DND-41 (cell line): ENCODE measurements around the gene SLC25A26.
"Not testable (repeated sequence)": the region's sequence is repeated elsewhere in the genome, so short reads cannot be mapped to it uniquely, and the experiment has no call there.

ENCODE experiments used
- ATAC-seq: fragments of 200-7000 bp; cut with Tn5 transposase; 3 replicates; pipeline ENCODE4 v1.9.1; 2021; ENCODE audit warnings: low read depth; ENCODE audit not compliant: insufficient read depth
- DNase-seq: peaks from one replicate; pipeline ENCODE4 v3.0.0-alpha.2; 2020
- H2AFZ ChIP-seq: 2 replicates; pipeline ENCODE4 v1.6.0; 2012; ENCODE audit warnings: low read depth, low read length
- H3K27ac ChIP-seq: 2 replicates; pipeline ENCODE4 v1.5.1; 2012; ENCODE audit warnings: low read length, inconsistent platforms
- H3K27me3 ChIP-seq: fragments of 200-600 bp; sonication (generic); 2 replicates; pipeline ENCODE4 v1.6.0; 2012; ENCODE audit warnings: low read length, mild to moderate bottlenecking, inconsistent platforms; ENCODE audit not compliant: insufficient read depth, poor library complexity
- H3K36me3 ChIP-seq: 2 replicates; pipeline ENCODE4 v1.5.1; 2012; ENCODE audit warnings: low read length, inconsistent platforms; ENCODE audit not compliant: insufficient read depth
- H3K4me1 ChIP-seq: 2 replicates; pipeline ENCODE4 v1.5.1; 2012; ENCODE audit warnings: mild to moderate bottlenecking, low read length; ENCODE audit not compliant: insufficient read depth
- H3K4me2 ChIP-seq: 2 replicates; pipeline ENCODE4 v1.6.0; 2012; ENCODE audit warnings: mild to moderate bottlenecking, moderate library complexity, low read length, inconsistent platforms; ENCODE audit not compliant: insufficient read depth
- H3K4me3 ChIP-seq, 2 experiments: fragments of 200-600 bp in 1 of 2; shearing (Covaris generic) in 1 of 2; 2 replicates each; pipeline ENCODE4 v1.5.1; 2012 to 2016; ENCODE audit warnings: inconsistent platforms in 2 of 2, low read length in 2 of 2, mild to moderate bottlenecking in 2 of 2, low read depth in 1 of 2, moderate library complexity in 1 of 2
- H3K79me2 ChIP-seq: 2 replicates; pipeline ENCODE4 v1.6.0; 2012; ENCODE audit warnings: low read length, inconsistent platforms; ENCODE audit not compliant: insufficient read depth
- H3K9ac ChIP-seq: 2 replicates; pipeline ENCODE4 v1.6.0; 2012; ENCODE audit warnings: low read depth, mild to moderate bottlenecking, inconsistent platforms, low read length, moderate library complexity
- H3K9me3 ChIP-seq: 2 replicates; pipeline ENCODE4 v1.5.1; 2012; ENCODE audit warnings: low read length, moderate library complexity, mild to moderate bottlenecking, inconsistent platforms; ENCODE audit not compliant: insufficient read depth, severe bottlenecking
- H4K20me1 ChIP-seq: 2 replicates; pipeline ENCODE4 v1.6.0; 2012; ENCODE audit warnings: low read length; ENCODE audit not compliant: insufficient read depth
- CTCF ChIP-seq: IDR thresholded peaks from 2 replicates; pipeline ENCODE4 v1.5.1; 2012; ENCODE audit warnings: borderline replicate concordance, low read length, moderate library complexity, mild to moderate bottlenecking; ENCODE audit not compliant: poor library complexity, severe bottlenecking; ENCODE audit errors: extremely low read depth
- EZH2 ChIP-seq: IDR thresholded peaks from 3 replicates; pipeline ENCODE4 v1.6.1; 2012; ENCODE audit warnings: borderline replicate concordance, low read depth, mild to moderate bottlenecking, moderate library complexity, low read length, inconsistent platforms; ENCODE audit not compliant: severe bottlenecking

Gene SLC25A26

DNA sequence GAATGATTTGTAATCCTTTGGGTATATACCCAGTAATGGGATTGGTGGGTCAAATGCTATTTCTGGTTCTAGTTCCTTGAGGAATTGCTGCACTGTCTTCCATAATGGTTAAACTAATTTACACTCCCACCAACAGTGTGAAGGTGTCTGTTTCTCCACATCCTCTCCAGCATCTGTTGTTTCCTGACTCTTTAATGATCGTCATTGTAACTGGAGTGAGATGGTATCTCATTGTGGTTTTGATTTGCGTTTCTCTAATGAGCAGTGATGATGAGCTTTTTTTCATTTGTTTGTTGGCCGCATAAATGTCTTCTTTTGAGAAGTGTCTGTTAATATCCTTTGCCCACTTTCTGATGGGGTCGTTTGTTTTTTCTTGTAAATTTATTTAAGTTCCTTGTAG, 86.2 kb downstream of the SLC25A26 start:
- not testable (repeated sequence) for H3K9me3 ChIP-seq, DNase-seq, H2AFZ ChIP-seq, H3K79me2 ChIP-seq, H3K36me3 ChIP-seq, H3K27me3 ChIP-seq, ATAC-seq, H3K4me3 ChIP-seq, H3K9ac ChIP-seq, H3K4me2 ChIP-seq, H4K20me1 ChIP-seq, H3K27ac ChIP-seq
- peaks cover 27% of the 10 kb centered on the region for H3K4me1 ChIP-seq

DNA sequence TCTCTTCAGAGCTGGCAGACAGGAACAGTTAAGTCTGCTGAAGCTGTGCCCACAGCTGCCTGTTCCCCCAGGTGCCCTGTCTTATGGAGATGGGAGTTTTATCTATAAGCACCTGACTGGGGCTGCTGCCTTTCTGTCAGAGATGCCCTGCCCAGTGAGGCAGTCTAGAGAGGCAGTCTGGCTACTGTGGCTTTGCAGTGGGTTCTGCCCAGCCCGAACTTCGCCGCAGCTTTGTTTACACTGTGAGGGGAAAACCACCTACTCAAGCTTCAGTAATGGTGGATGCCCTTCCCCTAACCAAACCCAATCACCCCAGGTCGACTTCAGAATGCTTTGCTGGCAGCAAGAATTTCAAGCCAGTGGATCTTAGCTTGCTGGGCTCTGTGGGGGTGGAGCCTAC, 91.2 kb downstream of the SLC25A26 start:
- ATAC-seq = no peak
- TF ChIP-seq CTCF (no peak), EZH2 (no peak)
- H3K9me3 ChIP-seq = peaks cover 2% of the 10 kb centered on the region
- no peak overlapping the region for H3K4me3 ChIP-seq
- H3K27ac ChIP-seq = no peak overlapping the region
- no peak overlapping the region for H2AFZ ChIP-seq
- H4K20me1 ChIP-seq = no peaks in the 10 kb centered on the region
- no peak for DNase-seq
- H3K36me3 ChIP-seq = no peaks in the 10 kb centered on the region
- peaks cover 2% of the 10 kb centered on the region for H3K4me1 ChIP-seq
- no peak overlapping the region for H3K4me2 ChIP-seq
- H3K27me3 ChIP-seq = no peaks in the 10 kb centered on the region
- no peaks in the 10 kb centered on the region for H3K79me2 ChIP-seq
- no peak overlapping the region for H3K9ac ChIP-seq

DNA sequence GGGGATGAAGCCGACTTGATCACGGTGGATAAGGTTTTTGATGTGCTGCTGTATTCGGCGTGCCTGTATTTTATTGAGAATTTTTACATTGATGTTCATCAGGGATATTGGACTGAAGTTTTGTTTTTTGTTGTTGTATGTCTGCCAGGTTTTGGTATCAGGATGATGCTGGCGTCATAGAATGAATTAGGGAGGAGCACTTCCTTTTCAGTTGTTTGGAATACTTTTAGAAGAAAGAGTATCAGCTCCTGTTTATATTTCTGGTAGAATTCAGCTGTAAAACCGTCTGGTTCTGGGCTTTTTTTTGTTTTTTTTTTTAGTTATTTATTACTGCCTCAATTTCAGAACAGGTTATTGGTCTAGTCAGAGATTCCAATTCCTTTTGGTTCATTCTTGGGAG, 93.7 kb downstream of the SLC25A26 start:
- Histone ChIP-seq H3K4me2 (no peak overlapping the region), H3K27me3 (no peaks in the 10 kb centered on the region), H2AFZ (no peak overlapping the region), H4K20me1 (0 out of 2 replicates have a peak, but pooled peaks cover 8% of the 10 kb centered on the region), H3K79me2 (no peaks in the 10 kb centered on the region), H3K36me3 (no peaks in the 10 kb centered on the region), H3K9ac (no peak overlapping the region), H3K4me3 (no peak overlapping the region), H3K27ac (no peak overlapping the region), H3K4me1 (no peaks in the 10 kb centered on the region), H3K9me3 (peaks cover 2% of the 10 kb centered on the region)
- ATAC-seq (no peak), DNase-seq (no peak)
- TF ChIP-seq EZH2 (no peak), CTCF (no peak)

DNA sequence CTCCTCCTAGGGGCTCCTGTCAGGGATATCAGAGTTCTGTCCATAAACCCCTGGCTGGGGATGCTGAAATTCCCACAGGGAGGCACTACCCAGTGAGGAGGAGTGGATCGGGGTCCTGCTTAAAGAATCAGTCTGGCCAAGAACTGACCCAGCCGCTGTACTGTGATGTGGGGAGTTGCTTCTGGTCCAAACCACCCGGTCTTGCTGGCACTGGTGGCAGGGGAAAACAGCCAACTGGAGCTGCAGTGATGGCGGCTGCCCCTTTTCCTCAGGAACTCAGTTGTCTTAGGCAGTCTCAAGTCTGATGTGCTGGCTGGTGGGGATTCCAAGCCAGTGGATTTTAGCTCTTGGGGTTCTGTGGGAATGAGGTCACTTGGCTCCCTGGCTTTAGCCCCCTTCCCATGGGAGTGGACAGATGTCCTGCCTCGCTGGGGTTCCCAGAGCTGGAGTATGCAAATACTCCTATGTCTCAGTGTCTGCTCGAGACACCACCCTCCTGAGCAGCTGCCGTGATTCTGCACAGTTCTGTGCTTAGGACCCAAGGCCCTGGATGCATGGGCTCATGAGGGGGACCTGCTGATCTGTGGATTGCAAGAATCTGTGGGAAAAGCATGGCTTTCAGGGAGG, 97.1 kb downstream of the SLC25A26 start:
- no peaks in the 10 kb centered on the region for H3K79me2 ChIP-seq
- H3K9ac ChIP-seq = no peak overlapping the region
- ATAC-seq (no peak), DNase-seq (no peak)
- H3K27ac ChIP-seq = no peak overlapping the region
- no peaks in the 10 kb centered on the region for H3K9me3 ChIP-seq
- H2AFZ ChIP-seq = no peak overlapping the region
- H3K27me3 ChIP-seq = no peaks in the 10 kb centered on the region
- H3K36me3 ChIP-seq = no peaks in the 10 kb centered on the region
- 0 out of 2 replicates have a peak, but pooled peaks cover 8% of the 10 kb centered on the region for H4K20me1 ChIP-seq
- H3K4me2 ChIP-seq = no peak overlapping the region
- no peak for TF ChIP-seq CTCF
- no peak for TF ChIP-seq EZH2
- no peak overlapping the region for H3K4me3 ChIP-seq
- H3K4me1 ChIP-seq = no peaks in the 10 kb centered on the region
